HG03457 (cell line): ENCODE data around the gene BTBD17.
"Not testable (repeated sequence)": the region's sequence is repeated elsewhere in the genome, so short reads cannot be mapped to it uniquely, and the experiment has no call there.

Experiments used
- ATAC-seq: cut with Tn5 transposase; IDR thresholded peaks from one replicate; pipeline ENCODE4 v1.9.1; 2021; ENCODE audit warnings: moderate number of reproducible peaks; ENCODE audit not compliant: unreplicated experiment

Gene BTBD17

GRCh38 chr17:74361230-74362068 lies at the start of gene BTBD17:
BTBD17 (minus strand) TSS chr17:74361868; CDS start chr17:74361819, 49 bp downstream.
- ATAC-seq: no peak

GRCh38 chr17:74410001-74410443 lies 48.4 kb upstream of the BTBD17 start:
- ATAC-seq: no peak

- ATAC-seq: no peak
Measured at GRCh38 chr17:74408815-74409214, 47.1 kb upstream of the BTBD17 start.

GRCh38 chr17:74408262-74408661 lies 46.6 kb upstream of the BTBD17 start:
- no peak for ATAC-seq

- no peak for ATAC-seq
Measured at GRCh38 chr17:74407384-74407783, 45.7 kb upstream of the BTBD17 start.

- ATAC-seq: not testable (repeated sequence)
Measured at GRCh38 chr17:74405311-74405710, 43.6 kb upstream of the BTBD17 start.

GRCh38 chr17:74404789-74405188 lies 43.1 kb upstream of the BTBD17 start:
- ATAC-seq: no peak

- no peak for ATAC-seq
Measured at GRCh38 chr17:74404218-74404617, 42.5 kb upstream of the BTBD17 start.

- no peak for ATAC-seq
Measured at GRCh38 chr17:74403512-74404137, 42.0 kb upstream of the BTBD17 start.

GRCh38 chr17:74402048-74402447 lies 40.4 kb upstream of the BTBD17 start:
- ATAC-seq: no peak

- no peak for ATAC-seq
Measured at GRCh38 chr17:74396567-74396966, 34.9 kb upstream of the BTBD17 start.

- no peak for ATAC-seq
Measured at GRCh38 chr17:74394977-74395376, 33.3 kb upstream of the BTBD17 start.

- no peak for ATAC-seq
Measured at GRCh38 chr17:74394275-74394950, 32.7 kb upstream of the BTBD17 start.

- no peak for ATAC-seq
Measured at GRCh38 chr17:74393346-74393942, 31.8 kb upstream of the BTBD17 start.

GRCh38 chr17:74392848-74393247 lies 31.2 kb upstream of the BTBD17 start:
- no peak for ATAC-seq

- no peak for ATAC-seq
Measured at GRCh38 chr17:74391771-74392170, 30.1 kb upstream of the BTBD17 start.

- ATAC-seq: no peak
Measured at GRCh38 chr17:74390680-74391653, 29.3 kb upstream of the BTBD17 start.

GRCh38 chr17:74389937-74390679 lies 28.4 kb upstream of the BTBD17 start:
- ATAC-seq: no peak

- no peak for ATAC-seq
Measured at GRCh38 chr17:74389084-74389753, 27.6 kb upstream of the BTBD17 start.
